H9 (cell line): Measurements from ENCODE around the gene HMMR. TPM values are rescaled to one million over a fixed set of nuclear protein-coding genes. Genes with fewer than 3 reads are reported as not detected.
A peak's percentile ranks its signal among the peaks of the same experiment; 100 is the strongest.

ENCODE experiments used
- DNase-seq: peaks from one replicate; pipeline ENCODE4 v3.0.0-alpha.2; 2017
- H2AFZ ChIP-seq: one replicate; pipeline ENCODE4 v1.6.1; 2013; ENCODE audit warnings: mild to moderate bottlenecking, low read length, control low read depth, moderate library complexity
- H2AK5ac ChIP-seq: 2 replicates; pipeline ENCODE4 v1.6.1; 2013; ENCODE audit warnings: low read length, control low read depth, mixed read lengths; ENCODE audit not compliant: insufficient read length
- H2BK120ac ChIP-seq: one replicate; pipeline ENCODE4 v1.6.1; 2013; ENCODE audit warnings: low read depth, mild to moderate bottlenecking, low read length, control low read depth, inconsistent platforms; ENCODE audit not compliant: poor library complexity, severe bottlenecking
- H2BK12ac ChIP-seq: 2 replicates; pipeline ENCODE4 v1.6.1; 2013; ENCODE audit warnings: low read length, control low read depth, mixed read lengths, low read depth; ENCODE audit not compliant: insufficient read length
- H2BK15ac ChIP-seq: 2 replicates; pipeline ENCODE4 v1.6.1; 2013; ENCODE audit warnings: low read depth, low read length, control low read depth
- H2BK20ac ChIP-seq: one replicate; pipeline ENCODE4 v1.6.1; 2013; ENCODE audit warnings: low read depth, mild to moderate bottlenecking, low read length, control low read depth, inconsistent platforms; ENCODE audit not compliant: poor library complexity, severe bottlenecking
- H2BK5ac ChIP-seq: 2 replicates; pipeline ENCODE4 v1.6.1; 2013; ENCODE audit warnings: low read length, control low read depth, mixed read lengths; ENCODE audit not compliant: insufficient read length
- H3K14ac ChIP-seq: 2 replicates; pipeline ENCODE4 v1.6.1; 2013; ENCODE audit warnings: low read length, control low read depth; ENCODE audit not compliant: insufficient read depth
- H3K18ac ChIP-seq: 2 replicates; pipeline ENCODE4 v1.6.1; 2013; ENCODE audit warnings: low read depth, mild to moderate bottlenecking, mixed read lengths, low read length, control low read depth; ENCODE audit not compliant: insufficient read length
- H3K23ac ChIP-seq: 2 replicates; pipeline ENCODE4 v1.6.1; 2013; ENCODE audit warnings: low read length, control low read depth, mixed read lengths, low read depth; ENCODE audit not compliant: insufficient read length
- H3K23me2 ChIP-seq: 2 replicates; pipeline ENCODE4 v1.6.1; 2013; ENCODE audit warnings: low read depth, mild to moderate bottlenecking, mixed read lengths, low read length, control low read depth; ENCODE audit not compliant: insufficient read length, poor library complexity, severe bottlenecking
- H3K27ac ChIP-seq: 2 replicates; pipeline ENCODE4 v1.5.1; 2013; ENCODE audit warnings: low read length, control low read depth, mixed read lengths, low read depth; ENCODE audit not compliant: insufficient read length
- H3K27me3 ChIP-seq: 2 replicates; pipeline ENCODE4 v1.6.1; 2013; ENCODE audit warnings: low read length, control low read depth, inconsistent platforms; ENCODE audit not compliant: insufficient read depth
- H3K4ac ChIP-seq: 2 replicates; pipeline ENCODE4 v1.6.1; 2013; ENCODE audit warnings: low read depth, mild to moderate bottlenecking, control low read depth, inconsistent platforms, low read length, moderate library complexity
- H3K4me1 ChIP-seq: 2 replicates; pipeline ENCODE4 v1.6.1; 2013; ENCODE audit warnings: low read length, control low read depth, inconsistent platforms; ENCODE audit not compliant: insufficient read depth
- H3K4me2 ChIP-seq: 2 replicates; pipeline ENCODE4 v1.6.1; 2013; ENCODE audit warnings: low read length, control low read depth, mixed read lengths; ENCODE audit not compliant: insufficient read length, insufficient read depth
- H3K56ac ChIP-seq: 2 replicates; pipeline ENCODE4 v1.6.1; 2013; ENCODE audit warnings: low read depth, mild to moderate bottlenecking, mixed read lengths, low read length, control low read depth; ENCODE audit not compliant: insufficient read length
- H3K79me1 ChIP-seq: 2 replicates; pipeline ENCODE4 v1.6.1; 2013; ENCODE audit warnings: low read depth, mild to moderate bottlenecking, moderate library complexity, low read length, control low read depth, inconsistent platforms; ENCODE audit not compliant: insufficient read depth, poor library complexity, severe bottlenecking
- H3K79me2 ChIP-seq: 2 replicates; pipeline ENCODE4 v1.6.1; 2013; ENCODE audit warnings: low read length, control low read depth, inconsistent platforms; ENCODE audit not compliant: insufficient read depth
- H3K9ac ChIP-seq: 2 replicates; pipeline ENCODE4 v1.6.1; 2013; ENCODE audit warnings: low read length, control low read depth, mixed read lengths; ENCODE audit not compliant: insufficient read length; ENCODE audit errors: extremely low read depth
- H3K9me3 ChIP-seq: one replicate; pipeline ENCODE4 v1.6.1; 2013; ENCODE audit warnings: low read depth, low read length, inconsistent platforms; ENCODE audit not compliant: control insufficient read depth
- H3T11ph ChIP-seq: one replicate; pipeline ENCODE4 v1.6.1; 2013; ENCODE audit warnings: mild to moderate bottlenecking, low read length, control low read depth, inconsistent platforms
- H4K20me1 ChIP-seq: one replicate; pipeline ENCODE4 v1.6.1; 2013; ENCODE audit not compliant: control insufficient read depth, insufficient read length, insufficient read depth
- H4K5ac ChIP-seq: 2 replicates; pipeline ENCODE4 v1.6.1; 2013; ENCODE audit warnings: low read depth, mild to moderate bottlenecking, mixed read lengths, low read length, control low read depth; ENCODE audit not compliant: insufficient read length
- H4K8ac ChIP-seq: replicated peaks from 2 replicates; pipeline ENCODE4 v1.6.1; 2013; ENCODE audit warnings: low read length, control low read depth, mixed read lengths, low read depth; ENCODE audit not compliant: insufficient read length
- H4K91ac ChIP-seq: 2 replicates; pipeline ENCODE4 v1.6.1; 2013; ENCODE audit warnings: low read depth, mild to moderate bottlenecking, moderate library complexity, mixed read lengths, low read length, control low read depth; ENCODE audit not compliant: insufficient read length
- H3K27ac Mint-ChIP-seq, 3 experiments: 2 replicates in 2 of 3; 3 replicates in 1 of 3; pipeline ENCODE4 v1.8.0; 2020 to 2021; ENCODE audit warnings: mixed read lengths in 3 of 3, mild to moderate bottlenecking in 1 of 3, moderate library complexity in 1 of 3
- H3K27me3 Mint-ChIP-seq: 2 replicates; pipeline ENCODE4 v1.8.0; 2021; ENCODE audit warnings: low read depth, mild to moderate bottlenecking, moderate library complexity, mixed read lengths
- H3K36me3 Mint-ChIP-seq, 3 experiments: 2 replicates in 2 of 3; 3 replicates in 1 of 3; pipeline ENCODE4 v1.8.0; 2020 to 2021; ENCODE audit warnings: low read depth in 3 of 3, mixed read lengths in 3 of 3; ENCODE audit not compliant: insufficient read depth in 1 of 3
- H3K4me1 Mint-ChIP-seq, 2 experiments: 2 replicates each; pipeline ENCODE4 v1.8.0; 2020; ENCODE audit warnings: mixed read lengths in 2 of 2
- H3K4me3 Mint-ChIP-seq, 2 experiments: 2 replicates in 1 of 2; 3 replicates in 1 of 2; pipeline ENCODE4 v1.8.0; 2020 to 2021; ENCODE audit warnings: mild to moderate bottlenecking in 2 of 2, mixed read lengths in 2 of 2, moderate library complexity in 1 of 2
- H3K9me3 Mint-ChIP-seq, 2 experiments: 2 replicates in 1 of 2; 3 replicates in 1 of 2; pipeline ENCODE4 v1.8.0; 2020; ENCODE audit warnings: mild to moderate bottlenecking in 2 of 2, mixed read lengths in 2 of 2, moderate library complexity in 1 of 2
- WGBS: extraction: QIAGEN DNeasy Blood & Tissue Kit; methylation state at CpG from one replicate; pipeline ENCODE4 v1.1.7; 2013; ENCODE audit warnings: missing lambda C conversion rate, low lambda C conversion rate, mixed read lengths; ENCODE audit not compliant: insufficient read length; ENCODE audit errors: extremely low coverage; 5-methylcytosine and 5-hydroxymethylcytosine counted together
- total RNA-seq: library from RNA; stranded (reverse); gene quantifications from 2 replicates; pipeline ENCODE4 v1.2.1, GENCODE V29; 2021
- TF ChIP-seq, protein P1 (sequence below): fragments of 200-600 bp; sonication (generic); conservative IDR thresholded peaks from 3 replicates; pipeline ENCODE4 v1.8.0; 2021; ENCODE audit warnings: antibody characterized with exemption, mild to moderate bottlenecking

HMMR gene
- total RNA-seq, 1 experiment from 2014 or later, result 36.2 TPM

DNA sequence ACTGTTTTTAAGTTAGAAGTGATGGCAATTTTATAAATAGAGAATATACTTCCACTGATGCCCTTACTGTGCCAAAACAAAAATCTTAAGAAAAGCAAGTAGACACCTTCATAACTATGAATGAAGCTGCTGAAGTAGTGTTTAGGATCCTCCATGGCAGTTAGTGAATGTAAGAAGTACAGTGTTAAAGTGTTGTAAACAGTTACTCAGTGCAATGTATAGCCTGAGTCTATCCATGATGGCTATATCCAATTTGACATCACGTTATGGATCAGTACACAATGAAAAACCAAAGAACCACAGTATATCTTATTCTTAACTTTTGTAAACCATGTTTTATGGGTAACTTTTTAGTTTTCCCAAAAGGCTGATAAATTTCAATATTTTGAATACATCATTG, 15.9 kb upstream of the HMMR start:
- no peaks in the 10 kb centered on the region for H3K27me3 Mint-ChIP-seq
- H4K5ac ChIP-seq, result no peak overlapping the region
- no peak overlapping the region for H3T11ph ChIP-seq
- no peak overlapping the region for H4K91ac ChIP-seq
- no peak overlapping the region for H4K8ac ChIP-seq
- no peak overlapping the region for H3K18ac ChIP-seq
- no peak overlapping the region for H3K4me3 Mint-ChIP-seq
- no peak overlapping the region for H3K4ac ChIP-seq
- no peak overlapping the region for H2BK15ac ChIP-seq
- no peak overlapping the region for H2AK5ac ChIP-seq
- no peak overlapping the region for H3K23ac ChIP-seq
- no peak overlapping the region for H2BK5ac ChIP-seq
- no peaks in the 10 kb centered on the region for H3K79me1 ChIP-seq
- H2BK120ac ChIP-seq, result no peak overlapping the region
- H3K4me2 ChIP-seq, result no peak overlapping the region
- no peak overlapping the region for H2BK12ac ChIP-seq
- WGBS, result no CpG with 5 or more reads among the region's 1 CpG
- no peak overlapping the region for H3K56ac ChIP-seq
- H3K14ac ChIP-seq, result no peak overlapping the region
- no peak overlapping the region for H2AFZ ChIP-seq
- no peak for DNase-seq
- H2BK20ac ChIP-seq, result no peak overlapping the region
- H3K4me1 ChIP-seq, result no peaks in the 10 kb centered on the region
- H4K20me1 ChIP-seq, result no peaks in the 10 kb centered on the region
- no peak overlapping the region for H3K27ac ChIP-seq
- no peaks in the 10 kb centered on the region for H3K9me3 ChIP-seq
- TF ChIP-seq, protein P1, sequence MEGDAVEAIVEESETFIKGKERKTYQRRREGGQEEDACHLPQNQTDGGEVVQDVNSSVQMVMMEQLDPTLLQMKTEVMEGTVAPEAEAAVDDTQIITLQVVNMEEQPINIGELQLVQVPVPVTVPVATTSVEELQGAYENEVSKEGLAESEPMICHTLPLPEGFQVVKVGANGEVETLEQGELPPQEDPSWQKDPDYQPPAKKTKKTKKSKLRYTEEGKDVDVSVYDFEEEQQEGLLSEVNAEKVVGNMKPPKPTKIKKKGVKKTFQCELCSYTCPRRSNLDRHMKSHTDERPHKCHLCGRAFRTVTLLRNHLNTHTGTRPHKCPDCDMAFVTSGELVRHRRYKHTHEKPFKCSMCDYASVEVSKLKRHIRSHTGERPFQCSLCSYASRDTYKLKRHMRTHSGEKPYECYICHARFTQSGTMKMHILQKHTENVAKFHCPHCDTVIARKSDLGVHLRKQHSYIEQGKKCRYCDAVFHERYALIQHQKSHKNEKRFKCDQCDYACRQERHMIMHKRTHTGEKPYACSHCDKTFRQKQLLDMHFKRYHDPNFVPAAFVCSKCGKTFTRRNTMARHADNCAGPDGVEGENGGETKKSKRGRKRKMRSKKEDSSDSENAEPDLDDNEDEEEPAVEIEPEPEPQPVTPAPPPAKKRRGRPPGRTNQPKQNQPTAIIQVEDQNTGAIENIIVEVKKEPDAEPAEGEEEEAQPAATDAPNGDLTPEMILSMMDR, result no peak
- 0 out of 7 replicates have a peak overlapping the region, but pooled peaks of 1 of the 3 experiments have one; percentile 13 for H3K27ac Mint-ChIP-seq
- H3K4me1 Mint-ChIP-seq, result peaks cover 14 to 15% of the 10 kb centered on the region in 2 experiments; a peak in 3 of 4 replicates
- H3K36me3 Mint-ChIP-seq, result peaks cover 49 to 93% (median 88%) of the 10 kb centered on the region in 3 experiments
- H3K9ac ChIP-seq, result no peak overlapping the region
- no peaks in the 10 kb centered on the region for H3K27me3 ChIP-seq
- peaks cover 3% of the 10 kb centered on the region; the same call in 1 of the 2 replicates for H3K79me2 ChIP-seq
- no peaks in the 10 kb centered on the region for H3K9me3 Mint-ChIP-seq
- H3K23me2 ChIP-seq, result no peaks in the 10 kb centered on the region
